SK-N-MC (cell line): Measurements from ENCODE around the gene PC.

ENCODE experiments used
- EZH2 ChIP-seq: fragments of 200-600 bp; sonication (generic); IDR thresholded peaks from one replicate; pipeline ENCODE4 v1.6.1; 2017; ENCODE audit warnings: antibody characterized with exemption
- POLR2AphosphoS5 ChIP-seq: IDR thresholded peaks from 2 replicates; pipeline ENCODE4 v1.6.1; 2012; ENCODE audit warnings: mild to moderate bottlenecking, low read depth, low read length, borderline replicate concordance

DNA sequence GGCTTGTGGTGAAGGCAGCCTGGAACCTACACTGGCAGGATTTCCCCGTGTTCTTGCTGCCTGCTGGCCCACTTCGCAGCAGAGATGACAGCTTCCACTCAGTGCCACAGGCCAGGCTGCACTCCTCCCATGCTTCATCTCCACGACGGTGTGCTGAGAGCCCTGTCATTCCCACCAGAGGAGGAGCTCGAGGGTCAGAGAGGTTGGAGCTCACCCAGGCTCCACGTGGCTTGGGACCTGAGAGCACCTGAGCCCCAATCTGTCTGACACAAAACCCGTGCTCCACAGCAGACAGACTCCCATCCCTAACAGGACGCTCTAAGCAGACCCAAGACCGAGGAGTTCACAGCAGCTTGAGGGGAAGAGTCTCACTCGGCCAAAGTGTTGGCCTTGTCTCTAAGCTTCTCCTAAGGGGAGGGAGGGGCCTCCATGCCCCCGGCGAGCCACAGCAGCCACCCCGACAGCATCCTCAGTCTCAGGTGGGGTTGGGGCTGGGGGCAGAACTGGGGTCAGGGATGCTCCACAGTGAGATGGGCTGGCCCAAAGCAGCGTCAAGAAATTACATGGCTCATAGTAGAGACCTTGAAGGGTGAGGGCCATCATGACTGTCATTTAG lies 90.7 kb downstream of the PC start:
- TF ChIP-seq POLR2AphosphoS5 (no peak), EZH2 (no peak)
